WTC11 (cell line): Measurements from ENCODE around the gene MTTP.

Experiments used
- AFF4 ChIP-seq: sonication (generic); formaldehyde crosslinking; IDR thresholded peaks from 2 replicates; pipeline ENCODE4 v1.8.1; 2023; ENCODE audit warnings: mild to moderate bottlenecking, missing genetic modification reagents, borderline replicate concordance
- CTCF ChIP-seq: fragments of 200-600 bp; IDR thresholded peaks from 2 replicates; pipeline ENCODE4 v1.8.0; 2022; ENCODE audit warnings: antibody characterized with exemption
- STAT6 ChIP-seq: sonication (generic); formaldehyde crosslinking; conservative IDR thresholded peaks from 2 replicates; pipeline ENCODE4 v1.8.1; 2023; ENCODE audit warnings: mild to moderate bottlenecking, low read depth, missing genetic modification reagents, moderate library complexity
- ZBTB43 ChIP-seq: sonication (generic); formaldehyde crosslinking; IDR thresholded peaks from 2 replicates; pipeline ENCODE4 v1.8.1; 2023; ENCODE audit warnings: mild to moderate bottlenecking, missing genetic modification reagents
- ZNF423 ChIP-seq: fragments of 250-450 bp; sonication (Bioruptor Pico); IDR thresholded peaks from 2 replicates; pipeline ENCODE4 v2.1.2; 2022; ENCODE audit warnings: mild to moderate bottlenecking, moderate library complexity

GRCh38 chr4:99669084-99669483 lies 94.5 kb downstream of the MTTP start:
- TF ChIP-seq CTCF (no peak), AFF4 (CRISPR knock-in tag) (no peak), ZNF423 (CRISPR knock-in tag) (no peak), ZBTB43 (no peak), STAT6 (no peak)
